ENCODE measurements around the gene PSMB2.
A peak's percentile ranks its signal among the peaks of the same experiment; 100 is the strongest.

PSMB2 gene

GRCh38 chr1:35560256-35561225, 80.8 kb downstream of the PSMB2 start:
- peaks cover 0 to 29% (median 9%) of the 10 kb centered on the region in 5 donors for H3K36me3 ChIP-seq (ENCODE audit: control insufficient read depth in 5 of 5, insufficient read depth in 5 of 5, low read length in 5 of 5)
- no peak overlapping the region for H3K9ac ChIP-seq (ENCODE audit: low read length in 5 of 5)
- H3K9me3 ChIP-seq (ENCODE audit: control insufficient read depth in 5 of 5, low read length in 5 of 5), result no peaks in the 10 kb centered on the region
- H3K27me3 ChIP-seq (ENCODE audit: control insufficient read depth in 5 of 5, insufficient read depth in 4 of 5, low read length in 5 of 5), result no peaks in the 10 kb centered on the region
- H3K4me1 ChIP-seq (ENCODE audit: control insufficient read depth in 5 of 5, insufficient read depth in 5 of 5, low read length in 5 of 5), result peaks cover 2 to 39% (median 35%) of the 10 kb centered on the region in 5 donors
- no peak overlapping the region for H3K27ac ChIP-seq (ENCODE audit: low read depth, low read length)
- H3K4me3 ChIP-seq (ENCODE audit: low read depth in 1 of 5, low read length in 5 of 5), result peak overlapping the region in 1 of 5 donors; percentile 19

- Histone ChIP-seq H3K4me1 (ENCODE audit: control insufficient read depth in 5 of 5, insufficient read depth in 5 of 5, low read length in 5 of 5) (peaks cover 2 to 43% (median 39%) of the 10 kb centered on the region in 5 donors), H3K9me3 (ENCODE audit: control insufficient read depth in 5 of 5, low read length in 5 of 5) (no peaks in the 10 kb centered on the region)
Measured at GRCh38 chr1:35559317-35559944, 81.9 kb downstream of the PSMB2 start.

GRCh38 chr1:35558374-35559316, 82.7 kb downstream of the PSMB2 start:
- Histone ChIP-seq H3K27me3 (ENCODE audit: control insufficient read depth in 5 of 5, insufficient read depth in 4 of 5, low read length in 5 of 5) (no peaks in the 10 kb centered on the region), H3K9ac (ENCODE audit: low read length in 5 of 5) (peak overlapping the region in 4 of 5 donors; percentile 87 to 96 (median 91)), H3K9me3 (ENCODE audit: control insufficient read depth in 5 of 5, low read length in 5 of 5) (no peaks in the 10 kb centered on the region), H3K4me1 (ENCODE audit: control insufficient read depth in 5 of 5, insufficient read depth in 5 of 5, low read length in 5 of 5) (peaks cover 2 to 45% (median 43%) of the 10 kb centered on the region in 5 donors), H3K4me3 (ENCODE audit: low read depth in 1 of 5, low read length in 5 of 5) (peak overlapping the region in 4 of 5 donors; percentile 86 to 98 (median 95)), H3K27ac (ENCODE audit: low read depth, low read length) (peak overlapping the region; percentile 84), H3K36me3 (ENCODE audit: control insufficient read depth in 5 of 5, insufficient read depth in 5 of 5, low read length in 5 of 5) (peaks cover 0 to 30% (median 11%) of the 10 kb centered on the region in 5 donors)

More at GRCh38 chr1:35559317-35559944, 81.9 kb downstream of the PSMB2 start:
- H3K27ac ChIP-seq (ENCODE audit: low read depth, low read length), result no peak overlapping the region
- H3K36me3 ChIP-seq (ENCODE audit: control insufficient read depth in 5 of 5, insufficient read depth in 5 of 5, low read length in 5 of 5), result peaks cover 0 to 29% (median 9%) of the 10 kb centered on the region in 5 donors
- no peak overlapping the region for H3K9ac ChIP-seq (ENCODE audit: low read length in 5 of 5)
- H3K27me3 ChIP-seq (ENCODE audit: control insufficient read depth in 5 of 5, insufficient read depth in 4 of 5, low read length in 5 of 5), result no peaks in the 10 kb centered on the region
- H3K4me3 ChIP-seq (ENCODE audit: low read depth in 1 of 5, low read length in 5 of 5), result no peak overlapping the region

- Histone ChIP-seq H3K27ac (ENCODE audit: low read depth, low read length) (peak within 1 kb of the TSS; percentile 84), H3K4me3 (ENCODE audit: low read depth in 1 of 5, low read length in 5 of 5) (peak within 1 kb of the TSS; percentile 86 to 98 (median 93)), H3K4me1 (ENCODE audit: control insufficient read depth in 5 of 5, insufficient read depth in 5 of 5, low read length in 5 of 5) (peaks cover 2 to 49% (median 43%) of the 10 kb centered on the region in 5 donors), H3K9ac (ENCODE audit: low read length in 5 of 5) (peak within 1 kb of the TSS; percentile 63 to 96 (median 89)), H3K27me3 (ENCODE audit: control insufficient read depth in 5 of 5, insufficient read depth in 4 of 5, low read length in 5 of 5) (no peaks in the 10 kb centered on the region), H3K9me3 (ENCODE audit: control insufficient read depth in 5 of 5, low read length in 5 of 5) (no peaks in the 10 kb centered on the region), H3K36me3 (ENCODE audit: control insufficient read depth in 5 of 5, insufficient read depth in 5 of 5, low read length in 5 of 5) (peaks cover 0 to 28% (median 7%) of the 10 kb centered on the region in 5 donors)
Measured at GRCh38 chr1:35557611-35558373, 83.5 kb downstream of the PSMB2 start, which contains the start of gene NCDN. Gene NCDN (plus strand): TSS chr1:35557799. CDS start chr1:35558191, 392 bp downstream.

- peak within 1 kb of the TSS; percentile 86 to 98 (median 93) for H3K4me3 ChIP-seq (ENCODE audit: low read depth in 1 of 5, low read length in 5 of 5)
- H3K9ac ChIP-seq (ENCODE audit: low read length in 5 of 5), result peak within 1 kb of the TSS; percentile 63 to 96 (median 89)
- peaks cover 2 to 49% (median 43%) of the 10 kb centered on the region in 5 donors for H3K4me1 ChIP-seq (ENCODE audit: control insufficient read depth in 5 of 5, insufficient read depth in 5 of 5, low read length in 5 of 5)
Measured at GRCh38 chr1:35557118-35557610, 84.2 kb downstream of the PSMB2 start, which contains the start of gene KIAA0319L. Gene KIAA0319L (minus strand): TSS chr1:35557403. CDS start chr1:35554491, 2,912 bp downstream.

GRCh38 chr1:35556484-35557117, 84.7 kb downstream of the PSMB2 start:
- H3K9ac ChIP-seq (ENCODE audit: low read length in 5 of 5), result peak overlapping the region; percentile 63 to 96 (median 89)
- H3K27me3 ChIP-seq (ENCODE audit: control insufficient read depth in 5 of 5, insufficient read depth in 4 of 5, low read length in 5 of 5), result no peaks in the 10 kb centered on the region
- H3K4me3 ChIP-seq (ENCODE audit: low read depth in 1 of 5, low read length in 5 of 5), result peak overlapping the region; percentile 86 to 98 (median 93)
- H3K4me1 ChIP-seq (ENCODE audit: control insufficient read depth in 5 of 5, insufficient read depth in 5 of 5, low read length in 5 of 5), result peaks cover 2 to 49% (median 43%) of the 10 kb centered on the region in 5 donors
- peaks cover 2 to 29% (median 13%) of the 10 kb centered on the region in 5 donors for H3K36me3 ChIP-seq (ENCODE audit: control insufficient read depth in 5 of 5, insufficient read depth in 5 of 5, low read length in 5 of 5)
- no peaks in the 10 kb centered on the region for H3K9me3 ChIP-seq (ENCODE audit: control insufficient read depth in 5 of 5, low read length in 5 of 5)
- peak overlapping the region; percentile 84 for H3K27ac ChIP-seq (ENCODE audit: low read depth, low read length)

More at GRCh38 chr1:35557118-35557610, 84.2 kb downstream of the PSMB2 start, which contains the start of gene KIAA0319L:
- H3K9me3 ChIP-seq (ENCODE audit: control insufficient read depth in 5 of 5, low read length in 5 of 5), result no peaks in the 10 kb centered on the region
- peaks cover 0 to 26% (median 8%) of the 10 kb centered on the region in 5 donors for H3K36me3 ChIP-seq (ENCODE audit: control insufficient read depth in 5 of 5, insufficient read depth in 5 of 5, low read length in 5 of 5)
- peak within 1 kb of the TSS; percentile 84 for H3K27ac ChIP-seq (ENCODE audit: low read depth, low read length)
- H3K27me3 ChIP-seq (ENCODE audit: control insufficient read depth in 5 of 5, insufficient read depth in 4 of 5, low read length in 5 of 5), result no peaks in the 10 kb centered on the region

GRCh38 chr1:35555601-35556477, 85.5 kb downstream of the PSMB2 start:
- H3K27ac ChIP-seq (ENCODE audit: low read depth, low read length), result peak overlapping the region; percentile 84
- peaks cover 2 to 22% (median 13%) of the 10 kb centered on the region in 5 donors for H3K36me3 ChIP-seq (ENCODE audit: control insufficient read depth in 5 of 5, insufficient read depth in 5 of 5, low read length in 5 of 5)
- peak overlapping the region in 2 of 5 donors; percentile 87 to 93 for H3K9ac ChIP-seq (ENCODE audit: low read length in 5 of 5)
- peak overlapping the region; percentile 86 to 98 (median 93) for H3K4me3 ChIP-seq (ENCODE audit: low read depth in 1 of 5, low read length in 5 of 5)
- no peaks in the 10 kb centered on the region for H3K27me3 ChIP-seq (ENCODE audit: control insufficient read depth in 5 of 5, insufficient read depth in 4 of 5, low read length in 5 of 5)
- peaks cover 2 to 42% (median 37%) of the 10 kb centered on the region in 5 donors for H3K4me1 ChIP-seq (ENCODE audit: control insufficient read depth in 5 of 5, insufficient read depth in 5 of 5, low read length in 5 of 5)
- no peaks in the 10 kb centered on the region for H3K9me3 ChIP-seq (ENCODE audit: control insufficient read depth in 5 of 5, low read length in 5 of 5)

Data from subcutaneous abdominal adipose tissue (tissue), 5 donors.